Gastrocnemius medialis (tissue), 4 donors: ENCODE data around the gene BAIAP2L2.

Experiments used
- POLR2A ChIP-seq, 2 donors: fragments of 450-650 bp; IDR thresholded peaks; one replicate each; pipeline ENCODE4 v1.6.1; 2017; ENCODE audit warnings: antibody characterized with exemption in 2 of 2, mild to moderate bottlenecking in 2 of 2, moderate library complexity in 2 of 2
- TF ChIP-seq, protein P1 (sequence below), 5 experiments: fragments of 450-650 bp in 3 of 5; fragments of 200-600 bp in 2 of 5; sonication (generic) in 2 of 5; IDR thresholded peaks in 4 of 5; conservative IDR thresholded peaks in 1 of 5; 1 replicate in 4 of 5; 2 replicates in 1 of 5; pipeline ENCODE4 v1.5.1; 2016 to 2019; ENCODE audit warnings: antibody characterized with exemption in 5 of 5, mild to moderate bottlenecking in 3 of 5, moderate library complexity in 3 of 5

DNA sequence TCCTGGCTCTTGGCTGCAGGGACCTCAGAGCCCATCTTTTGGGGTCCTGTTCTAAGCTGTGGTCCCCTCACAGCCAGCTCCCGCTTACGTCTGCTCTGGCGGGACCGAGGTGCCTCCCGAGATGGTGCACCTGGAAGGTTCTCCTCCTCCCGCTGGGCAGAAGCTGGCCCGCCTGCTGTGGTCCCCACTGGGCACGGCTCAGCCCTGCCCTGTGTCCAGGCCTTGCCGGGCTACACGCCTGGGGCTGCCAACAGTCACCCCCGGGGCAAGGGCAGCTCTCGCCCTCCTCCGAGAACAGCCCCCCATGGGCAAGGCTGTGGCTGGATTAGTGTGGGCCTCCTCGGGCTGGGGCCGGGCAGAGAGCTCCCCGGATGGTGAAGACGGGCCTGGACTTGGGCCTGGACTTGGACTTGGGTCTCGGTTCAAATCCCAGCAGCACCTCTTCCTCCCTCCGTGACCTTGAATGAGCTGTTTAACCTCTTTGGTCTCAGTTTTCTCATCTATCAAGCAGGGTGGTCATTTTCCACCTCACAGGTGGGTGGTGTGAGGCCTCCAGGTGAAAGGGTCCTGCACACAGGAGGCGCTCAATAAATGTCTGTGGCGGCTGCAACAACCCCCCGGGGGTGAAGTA, 998 bp downstream of the BAIAP2L2 start:
- TF ChIP-seq, protein P1, sequence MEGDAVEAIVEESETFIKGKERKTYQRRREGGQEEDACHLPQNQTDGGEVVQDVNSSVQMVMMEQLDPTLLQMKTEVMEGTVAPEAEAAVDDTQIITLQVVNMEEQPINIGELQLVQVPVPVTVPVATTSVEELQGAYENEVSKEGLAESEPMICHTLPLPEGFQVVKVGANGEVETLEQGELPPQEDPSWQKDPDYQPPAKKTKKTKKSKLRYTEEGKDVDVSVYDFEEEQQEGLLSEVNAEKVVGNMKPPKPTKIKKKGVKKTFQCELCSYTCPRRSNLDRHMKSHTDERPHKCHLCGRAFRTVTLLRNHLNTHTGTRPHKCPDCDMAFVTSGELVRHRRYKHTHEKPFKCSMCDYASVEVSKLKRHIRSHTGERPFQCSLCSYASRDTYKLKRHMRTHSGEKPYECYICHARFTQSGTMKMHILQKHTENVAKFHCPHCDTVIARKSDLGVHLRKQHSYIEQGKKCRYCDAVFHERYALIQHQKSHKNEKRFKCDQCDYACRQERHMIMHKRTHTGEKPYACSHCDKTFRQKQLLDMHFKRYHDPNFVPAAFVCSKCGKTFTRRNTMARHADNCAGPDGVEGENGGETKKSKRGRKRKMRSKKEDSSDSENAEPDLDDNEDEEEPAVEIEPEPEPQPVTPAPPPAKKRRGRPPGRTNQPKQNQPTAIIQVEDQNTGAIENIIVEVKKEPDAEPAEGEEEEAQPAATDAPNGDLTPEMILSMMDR (IDR thresholded peaks at IDR 0.05 in 4 of 5, conservative IDR thresholded peaks at IDR 0.05 in 1 of 5), result no peak
- TF ChIP-seq POLR2A (IDR thresholded peaks at IDR 0.05), result no peak
